HK-2 (cell line): ENCODE data around the gene INPP5B.

ENCODE experiments used
- DNase-seq: peaks from one replicate; pipeline ENCODE4 v3.0.0-alpha.2; 2018; ENCODE audit not compliant: unreplicated experiment

INPP5B gene

GRCh38 chr1:37840711-37841110 is 106.1 kb downstream of the INPP5B start:
- no peak for DNase-seq

- no peak for DNase-seq
These were observed 107.2 kb downstream of the INPP5B start for GRCh38 chr1:37839676-37840075.

- no peak for DNase-seq
These were observed 110.1 kb downstream of the INPP5B start for GRCh38 chr1:37836788-37837187.

- DNase-seq: no peak
These were observed 115.0 kb downstream of the INPP5B start for GRCh38 chr1:37831809-37832208.

- DNase-seq: no peak
These were observed 115.7 kb downstream of the INPP5B start for GRCh38 chr1:37831109-37831508.

- DNase-seq: no peak
These were observed 118.3 kb downstream of the INPP5B start for GRCh38 chr1:37828410-37829074.

GRCh38 chr1:37825506-37825905 is 121.3 kb downstream of the INPP5B start:
- no peak for DNase-seq

GRCh38 chr1:37824001-37824400 is 122.9 kb downstream of the INPP5B start:
- no peak for DNase-seq

- DNase-seq: no peak
These were observed 123.7 kb downstream of the INPP5B start for GRCh38 chr1:37822906-37823815.

GRCh38 chr1:37821481-37821880 is 125.4 kb downstream of the INPP5B start:
- DNase-seq: no peak

- DNase-seq: no peak
These were observed 129.4 kb downstream of the INPP5B start for GRCh38 chr1:37817481-37817880.

GRCh38 chr1:37814252-37814651 is 132.6 kb downstream of the INPP5B start:
- DNase-seq: no peak

- no peak for DNase-seq
These were observed 133.2 kb downstream of the INPP5B start for GRCh38 chr1:37813529-37814145.

GRCh38 chr1:37811027-37811655 is 135.7 kb downstream of the INPP5B start:
- DNase-seq: peak; percentile 65
